T-cell (primary cell): ENCODE results near the gene ASF1B. TPM values are rescaled to one million over a fixed set of nuclear protein-coding genes. Genes with fewer than 3 reads are reported as not detected.

Experiments
- ATAC-seq, 4 experiments: fragments of 200-7000 bp in 3 of 4; fragments of 150-1000 bp in 1 of 4; cut with Tn5 transposase; replicated peaks in 1 of 4; 1 replicate in 3 of 4; 2 replicates in 1 of 4; pipeline ENCODE4 v1.10.0; 2021; ENCODE audit warnings: moderate library complexity in 3 of 4, mild to moderate bottlenecking in 2 of 4, moderate number of reproducible peaks in 1 of 4
- CTCF ChIA-PET, 2 donors: fragments of 300-600 bp; sonication (Branson Sonifier 250); formaldehyde crosslinking; loops; one replicate each; lab custom pipeline; 2022; ENCODE audit warnings: antibody characterized with exemption in 2 of 2; lab: Charles Lee
- POLR2A ChIA-PET, 2 donors: fragments of 300-600 bp; sonication (Branson Sonifier 250); formaldehyde crosslinking; loops; one replicate each; lab custom pipeline; 2022; ENCODE audit warnings: antibody characterized with exemption in 2 of 2; lab: Charles Lee
- DNase-seq, 35 experiments: peaks; one replicate each; pipeline versions ENCODE4 v3.0.0 to v3.0.0-alpha.2; 2013 to 2023
- H3K27ac ChIP-seq: one replicate; pipeline ENCODE4 v1.5.1; 2013; ENCODE audit warnings: low read length
- H3K27me3 ChIP-seq, 2 experiments: replicated peaks in 1 of 2; 1 replicate in 1 of 2; 2 replicates in 1 of 2; pipeline versions ENCODE4 v1.6.1 to v1.7.0; 2013; ENCODE audit warnings: low read length in 1 of 2, mixed read lengths in 1 of 2; ENCODE audit not compliant: control insufficient read depth in 2 of 2, insufficient read depth in 2 of 2; ENCODE audit errors: extremely low read depth in 1 of 2
- H3K36me3 ChIP-seq, 2 donors: 1 replicate in 1 of 2; 2 replicates in 1 of 2; pipeline versions ENCODE4 v1.6.1 to v1.7.0; 2013; ENCODE audit warnings: low read length in 1 of 2; ENCODE audit not compliant: control insufficient read depth in 2 of 2, insufficient read depth in 1 of 2; ENCODE audit errors: extremely low read depth in 1 of 2
- H3K4me1 ChIP-seq, 2 experiments: 1 replicate in 1 of 2; 2 replicates in 1 of 2; pipeline versions ENCODE4 v1.6.1 to v1.7.0; 2013; ENCODE audit warnings: low read length in 2 of 2, mixed read lengths in 1 of 2; ENCODE audit not compliant: insufficient read depth in 2 of 2, control insufficient read depth in 1 of 2; ENCODE audit errors: extremely low read depth in 1 of 2
- H3K4me3 ChIP-seq, 2 donors: 1 replicate in 1 of 2; 2 replicates in 1 of 2; pipeline versions ENCODE4 v1.5.1 to v1.7.0; 2013; ENCODE audit warnings: mild to moderate bottlenecking in 2 of 2, low read length in 1 of 2, moderate library complexity in 1 of 2; ENCODE audit not compliant: control insufficient read depth in 1 of 2; ENCODE audit errors: extremely low read depth in 1 of 2
- H3K9me3 ChIP-seq: 2 replicates; pipeline ENCODE4 v1.7.0; 2013
- H3K27ac Mint-ChIP-seq, 2 donors: one replicate each; pipeline ENCODE4 v1.8.0; 2020 to 2021; ENCODE audit warnings: mild to moderate bottlenecking in 2 of 2, mixed read lengths in 2 of 2
- H3K27me3 Mint-ChIP-seq, 2 donors: one replicate each; pipeline ENCODE4 v1.8.0; 2021 to 2022; ENCODE audit warnings: mixed read lengths in 2 of 2
- H3K36me3 Mint-ChIP-seq: one replicate; pipeline ENCODE4 v1.8.0; 2021; ENCODE audit warnings: mixed read lengths
- H3K4me1 Mint-ChIP-seq, 3 donors: one replicate each; pipeline ENCODE4 v1.8.0; 2020 to 2022; ENCODE audit warnings: mixed read lengths in 3 of 3, mild to moderate bottlenecking in 1 of 3
- H3K4me3 Mint-ChIP-seq, 3 donors: one replicate each; pipeline ENCODE4 v1.8.0; 2020 to 2022; ENCODE audit warnings: mild to moderate bottlenecking in 3 of 3, mixed read lengths in 3 of 3, moderate library complexity in 3 of 3
- H3K9me3 Mint-ChIP-seq, 3 donors: one replicate each; pipeline ENCODE4 v1.8.0; 2020 to 2022; ENCODE audit warnings: mixed read lengths in 3 of 3
- WGBS: methylation state at CpG from one replicate; pipeline ENCODE4 v1.1.5; 2013; ENCODE audit warnings: missing lambda C conversion rate; ENCODE audit not compliant: insufficient coverage; 5-methylcytosine and 5-hydroxymethylcytosine counted together
- total RNA-seq, 35 experiments: library from RNA in 6 of 35; stranded (reverse) in 6 of 35; fragments of 120-200 nt in 1 of 35; gene quantifications; one replicate each; pipeline versions ENCODE4 v1.2.1 to v1.2.4 and lab custom pipeline; 2013 to 2026

Gene ASF1B
- total RNA-seq, 5 donors from 2014 or later (not counting 1 experiment from before 2014, with no cell fraction given): 2.6 to 4.4 (median 3.3) TPM

GRCh38 chr19:14089662-14090508 lies 46.5 kb downstream of the ASF1B start:
- CTCF ChIA-PET: interaction anchor here in 1 of 2 donors (0.6 kb wide), 1 partner anchor 46 kb away, joined by 3 read pairs; the partner anchor contains the start of gene ASF1B
- Histone ChIP-seq H3K36me3 (peaks cover 6% of the 10 kb centered on the region in 2 donors), H3K4me3 (peak overlapping the region; percentile 44 to 56), H3K9me3 (no peaks in the 10 kb centered on the region), H3K4me1 (peaks cover 0 to 23% of the 10 kb centered on the region in 2 experiments), H3K27ac (no peak overlapping the region), H3K27me3 (no peaks in the 10 kb centered on the region)
- peak overlapping the region; percentile 72 to 84 (median 79) for H3K4me3 Mint-ChIP-seq
- POLR2A ChIA-PET: no interaction called here
- DNase-seq (peak in 23 of 35 experiments; percentile 20 to 73 (median 41)), ATAC-seq (peak; percentile 10 to 21 (median 12))
- peaks cover 0 to 2% of the 10 kb centered on the region in 2 donors for H3K27me3 Mint-ChIP-seq
- peaks cover 10% of the 10 kb centered on the region for H3K36me3 Mint-ChIP-seq
- peaks cover 0 to 7% (median 0%) of the 10 kb centered on the region in 3 donors for H3K9me3 Mint-ChIP-seq
- H3K27ac Mint-ChIP-seq: peak overlapping the region; percentile 56 to 84
- WGBS: under 1% methylated on average over 123 of the region's 142 CpGs
- peaks cover 15 to 24% (median 17%) of the 10 kb centered on the region in 3 donors for H3K4me1 Mint-ChIP-seq

- POLR2A ChIA-PET: interaction anchor here in 1 of 2 donors (0.8 kb wide), 1 partner anchor 16 kb away, joined by 3 read pairs; no protein-coding TSS in a partner anchor
- no peaks in the 10 kb centered on the region for H3K27me3 ChIP-seq
- no peaks in the 10 kb centered on the region for H3K9me3 ChIP-seq
- Mint-ChIP-seq H3K27ac (peak overlapping the region; percentile 56 to 84), H3K4me1 (peaks cover 15 to 22% (median 17%) of the 10 kb centered on the region in 3 donors), H3K36me3 (peaks cover 10% of the 10 kb centered on the region), H3K9me3 (peaks cover 0 to 7% (median 0%) of the 10 kb centered on the region in 3 donors), H3K27me3 (peaks cover 0 to 2% of the 10 kb centered on the region in 2 donors), H3K4me3 (peak overlapping the region; percentile 72 to 84 (median 73))
- 21% methylated on average over 14 of the region's 16 CpGs for WGBS
- H3K4me3 ChIP-seq: peak overlapping the region in 1 of 2 donors; percentile 35
- peak in 4 of 35 experiments; percentile 12 to 56 (median 25) for DNase-seq
- no peak overlapping the region for H3K27ac ChIP-seq
- H3K36me3 ChIP-seq: peaks cover 6% of the 10 kb centered on the region in 2 donors
- CTCF ChIA-PET: no interaction called here
- no peak for ATAC-seq
- peaks cover 0 to 23% of the 10 kb centered on the region in 2 experiments for H3K4me1 ChIP-seq
Observed at GRCh38 chr19:14089412-14089661, 47.1 kb downstream of the ASF1B start.

- ATAC-seq: no peak
- Histone ChIP-seq H3K27ac (no peak overlapping the region), H3K9me3 (no peaks in the 10 kb centered on the region), H3K4me3 (peak overlapping the region in 1 of 2 donors; percentile 35), H3K4me1 (peaks cover 0 to 23% of the 10 kb centered on the region in 2 experiments), H3K36me3 (peaks cover 6% of the 10 kb centered on the region in 2 donors), H3K27me3 (no peaks in the 10 kb centered on the region)
- no peak for DNase-seq
- Mint-ChIP-seq H3K36me3 (peaks cover 10% of the 10 kb centered on the region), H3K4me3 (peak overlapping the region; percentile 72 to 84 (median 73)), H3K27me3 (peaks cover 0 to 2% of the 10 kb centered on the region in 2 donors), H3K4me1 (peaks cover 15 to 23% (median 17%) of the 10 kb centered on the region in 3 donors), H3K9me3 (peaks cover 0 to 7% (median 0%) of the 10 kb centered on the region in 3 donors), H3K27ac (peak overlapping the region; percentile 56 to 84)
- WGBS: 97% methylated on average over 26 of the region's 30 CpGs
- ChIA-PET POLR2A (interaction anchor here in 1 of 2 donors (0.8 kb wide), 1 partner anchor 16 kb away, joined by 3 read pairs; no protein-coding TSS in a partner anchor), CTCF (no interaction called here)
Observed at GRCh38 chr19:14088634-14089411, 47.6 kb downstream of the ASF1B start.

- Mint-ChIP-seq H3K27ac (no peak overlapping the region), H3K4me1 (peaks cover 14 to 24% (median 21%) of the 10 kb centered on the region in 3 donors), H3K36me3 (peaks cover 10% of the 10 kb centered on the region), H3K27me3 (no peaks in the 10 kb centered on the region), H3K9me3 (no peaks in the 10 kb centered on the region), H3K4me3 (no peak overlapping the region)
- no peak for DNase-seq
- no CpG with 5 or more reads among the region's 5 CpGs for WGBS
- H3K36me3 ChIP-seq: peaks cover 6% of the 10 kb centered on the region in 2 donors
- no peak overlapping the region for H3K27ac ChIP-seq
- ChIA-PET POLR2A (interaction anchor here in 1 of 2 donors (0.6 kb wide), 1 partner anchor 10 kb away, joined by 5 read pairs; no protein-coding TSS in a partner anchor), CTCF (interaction anchor here in 1 of 2 donors (0.6 kb wide), 1 partner anchor 199 kb away, joined by 7 read pairs; no protein-coding TSS in a partner anchor)
- H3K27me3 ChIP-seq: no peaks in the 10 kb centered on the region
- H3K9me3 ChIP-seq: no peaks in the 10 kb centered on the region
- ATAC-seq: no peak
- peaks cover 6 to 20% of the 10 kb centered on the region in 2 experiments for H3K4me1 ChIP-seq
- H3K4me3 ChIP-seq: no peak overlapping the region
Observed at GRCh38 chr19:14086098-14086497, 50.3 kb downstream of the ASF1B start.

- DNase-seq: no peak
- no peak for ATAC-seq
- Mint-ChIP-seq H3K9me3 (no peaks in the 10 kb centered on the region), H3K4me3 (no peak within 1 kb of the TSS), H3K4me1 (peaks cover 20 to 28% (median 27%) of the 10 kb centered on the region in 3 donors), H3K27ac (peak within 1 kb of the TSS; percentile 11 to 55), H3K36me3 (peaks cover 10% of the 10 kb centered on the region), H3K27me3 (no peaks in the 10 kb centered on the region)
- ChIA-PET CTCF (interaction anchor here in 1 of 2 donors (0.6 kb wide), 1 partner anchor 199 kb away, joined by 7 read pairs; no protein-coding TSS in a partner anchor), POLR2A (interaction anchor here in 1 of 2 donors (0.6 kb wide), 1 partner anchor 9 kb away, joined by 5 read pairs; no protein-coding TSS in a partner anchor)
- peaks cover 9 to 27% of the 10 kb centered on the region in 2 experiments for H3K4me1 ChIP-seq
- WGBS: 92% methylated on average over 49 of the region's 54 CpGs
- no peak within 1 kb of the TSS for H3K4me3 ChIP-seq
- peaks cover 6% of the 10 kb centered on the region in 2 donors for H3K36me3 ChIP-seq
- H3K27me3 ChIP-seq: no peaks in the 10 kb centered on the region
- H3K9me3 ChIP-seq: no peaks in the 10 kb centered on the region
- H3K27ac ChIP-seq: no peak within 1 kb of the TSS
Observed at GRCh38 chr19:14085309-14085995, 50.9 kb downstream of the ASF1B start, which contains the start of gene C19orf67. C19orf67 (minus strand) TSS chr19:14085783; CDS start chr19:14085627, 156 bp downstream.
